Right atrium auricular region (tissue), 2 donors: Measurements from ENCODE around the gene ITGA1. TPM values are rescaled to one million over a fixed set of nuclear protein-coding genes. Genes with fewer than 3 reads are reported as not detected.

ENCODE experiments used
- DNase-seq: peaks from one replicate; pipeline ENCODE4 v3.0.0-alpha.2; 2019; ENCODE audit warnings: low spot score
- H3K27ac ChIP-seq, 2 donors: fragments of 200-600 bp; sonication (generic); 1 replicate in 1 of 2; 2 replicates in 1 of 2; pipeline ENCODE4 v1.5.1; 2016 to 2019
- H3K27me3 ChIP-seq, 2 donors: fragments of 200-600 bp; sonication (generic); one replicate each; pipeline versions ENCODE4 v1.5.1 to v1.6.0; 2017 to 2019
- H3K36me3 ChIP-seq: fragments of 200-600 bp; sonication (generic); one replicate; pipeline ENCODE4 v1.5.1; 2016
- H3K4me1 ChIP-seq, 2 donors: fragments of 200-600 bp; sonication (generic); one replicate each; pipeline versions ENCODE4 v1.5.1 to v1.6.0; 2017 to 2019
- H3K4me3 ChIP-seq, 2 donors: fragments of 200-600 bp; sonication (generic); 1 replicate in 1 of 2; 2 replicates in 1 of 2; pipeline ENCODE4 v1.5.1; 2017 to 2019; ENCODE audit warnings: mild to moderate bottlenecking in 1 of 2, moderate library complexity in 1 of 2
- H3K9me3 ChIP-seq, 2 donors: fragments of 200-600 bp; sonication (generic); one replicate each; pipeline ENCODE4 v1.5.1; 2019
- total RNA-seq, 2 donors: library from RNA; depleted of rRNA; stranded (reverse); fragments of >200 nt; gene quantifications; one replicate each; pipeline ENCODE4 v1.1.0, GENCODE V29; 2016
- TF ChIP-seq, protein P1 (sequence below), 2 donors: fragments of 200-600 bp; sonication (generic); IDR thresholded peaks; one replicate each; pipeline ENCODE4 v1.5.1; 2019; ENCODE audit warnings: antibody characterized with exemption in 2 of 2

Gene ITGA1
- total RNA-seq, 2 donors from 2014 or later: 13.2 to 26.8 TPM

DNA sequence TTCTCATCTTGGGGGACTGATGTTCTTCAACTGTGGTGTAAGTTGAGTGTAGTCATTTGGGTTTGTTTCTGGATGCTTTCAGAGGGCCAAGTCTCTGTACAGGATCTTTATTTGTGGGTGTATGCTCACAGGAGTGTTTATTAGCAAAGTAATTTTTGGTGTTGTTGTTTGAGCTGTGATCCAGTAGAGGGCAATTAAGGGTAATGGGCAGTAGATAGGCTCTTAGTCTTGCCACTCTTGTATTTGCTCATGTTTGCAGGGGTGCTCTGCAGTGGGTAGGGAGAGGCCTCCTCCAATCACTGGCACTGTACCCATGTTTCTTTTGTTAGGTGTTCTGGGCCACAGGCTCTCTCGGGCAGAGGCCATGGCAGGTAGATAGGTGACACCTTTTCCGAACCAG, 155.6 kb downstream of the ITGA1 start:
- no peaks in the 10 kb centered on the region for H3K27me3 ChIP-seq
- TF ChIP-seq, protein P1, sequence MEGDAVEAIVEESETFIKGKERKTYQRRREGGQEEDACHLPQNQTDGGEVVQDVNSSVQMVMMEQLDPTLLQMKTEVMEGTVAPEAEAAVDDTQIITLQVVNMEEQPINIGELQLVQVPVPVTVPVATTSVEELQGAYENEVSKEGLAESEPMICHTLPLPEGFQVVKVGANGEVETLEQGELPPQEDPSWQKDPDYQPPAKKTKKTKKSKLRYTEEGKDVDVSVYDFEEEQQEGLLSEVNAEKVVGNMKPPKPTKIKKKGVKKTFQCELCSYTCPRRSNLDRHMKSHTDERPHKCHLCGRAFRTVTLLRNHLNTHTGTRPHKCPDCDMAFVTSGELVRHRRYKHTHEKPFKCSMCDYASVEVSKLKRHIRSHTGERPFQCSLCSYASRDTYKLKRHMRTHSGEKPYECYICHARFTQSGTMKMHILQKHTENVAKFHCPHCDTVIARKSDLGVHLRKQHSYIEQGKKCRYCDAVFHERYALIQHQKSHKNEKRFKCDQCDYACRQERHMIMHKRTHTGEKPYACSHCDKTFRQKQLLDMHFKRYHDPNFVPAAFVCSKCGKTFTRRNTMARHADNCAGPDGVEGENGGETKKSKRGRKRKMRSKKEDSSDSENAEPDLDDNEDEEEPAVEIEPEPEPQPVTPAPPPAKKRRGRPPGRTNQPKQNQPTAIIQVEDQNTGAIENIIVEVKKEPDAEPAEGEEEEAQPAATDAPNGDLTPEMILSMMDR (IDR thresholded peaks at IDR 0.05): no peak
- DNase-seq: no peak
- H3K4me1 ChIP-seq: no peaks in the 10 kb centered on the region
- no peak overlapping the region for H3K4me3 ChIP-seq
- no peaks in the 10 kb centered on the region for H3K9me3 ChIP-seq
- peaks cover 4% of the 10 kb centered on the region for H3K36me3 ChIP-seq
- no peak overlapping the region for H3K27ac ChIP-seq

DNA sequence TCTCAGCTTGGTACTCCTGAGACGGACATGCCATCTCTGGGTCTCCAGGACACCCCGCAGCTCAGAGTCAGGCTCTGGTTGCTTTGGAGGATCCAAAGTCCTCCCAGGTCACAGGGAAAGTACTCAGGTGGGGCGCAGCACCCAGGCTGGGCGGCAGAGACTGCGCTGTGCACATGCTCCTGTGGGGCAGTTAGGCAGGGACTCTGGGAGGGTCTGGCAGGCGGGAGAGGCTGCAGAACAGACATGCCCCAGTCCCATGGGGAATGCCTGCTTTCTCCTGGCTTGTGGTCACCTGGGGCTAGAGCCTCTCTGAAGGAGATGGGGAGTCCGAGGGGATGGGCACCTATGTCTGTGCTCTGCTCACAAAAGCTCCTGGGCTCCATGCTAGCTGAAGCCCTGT, 156.1 kb downstream of the ITGA1 start:
- Histone ChIP-seq H3K36me3 (peaks cover 4% of the 10 kb centered on the region), H3K27ac (no peak overlapping the region), H3K4me3 (no peak overlapping the region), H3K27me3 (no peaks in the 10 kb centered on the region), H3K4me1 (no peaks in the 10 kb centered on the region), H3K9me3 (no peaks in the 10 kb centered on the region)
- DNase-seq: no peak
- TF ChIP-seq, protein P1 (IDR thresholded peaks at IDR 0.05): no peak

DNA sequence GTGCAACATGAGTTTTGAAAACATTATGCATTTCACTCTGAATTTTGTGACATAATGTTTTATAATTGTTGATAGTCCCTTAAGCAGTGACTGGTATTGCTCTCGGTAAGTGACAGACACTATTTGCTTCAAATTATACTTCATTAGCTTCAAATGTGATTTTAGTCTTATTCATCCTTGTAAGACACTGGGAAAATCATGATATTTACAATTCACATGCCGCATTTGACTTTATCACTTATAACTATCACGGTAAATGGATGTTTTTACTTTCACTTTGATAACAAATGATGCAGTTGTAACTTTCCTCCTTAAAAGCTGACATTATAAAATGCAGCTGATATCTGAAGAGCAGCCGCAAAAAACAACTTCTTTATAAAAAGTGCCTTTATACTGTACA, 157.3 kb downstream of the ITGA1 start:
- Histone ChIP-seq H3K4me3 (peak overlapping the region in 1 of 2 donors; percentile 11), H3K9me3 (no peaks in the 10 kb centered on the region), H3K4me1 (no peaks in the 10 kb centered on the region), H3K27ac (no peak overlapping the region), H3K27me3 (no peaks in the 10 kb centered on the region), H3K36me3 (no peaks in the 10 kb centered on the region)
- TF ChIP-seq, protein P1 (IDR thresholded peaks at IDR 0.05): no peak
- no peak for DNase-seq

DNA sequence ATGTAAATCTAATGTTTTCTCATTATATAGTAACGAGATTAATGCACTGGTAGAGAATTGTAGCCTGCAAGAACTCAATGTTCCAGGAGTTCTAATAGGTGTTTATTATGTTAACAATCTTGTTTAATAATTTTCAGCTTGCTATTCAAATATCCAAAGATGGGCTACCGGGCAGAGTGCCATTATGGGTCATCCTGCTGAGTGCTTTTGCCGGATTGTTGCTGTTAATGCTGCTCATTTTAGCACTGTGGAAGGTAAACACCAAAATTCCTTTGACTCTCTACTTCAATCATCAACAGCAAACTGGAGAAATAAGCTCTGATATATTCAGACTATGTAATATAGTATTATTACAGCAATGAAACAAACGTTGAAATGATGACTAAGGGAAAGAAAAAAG, 159.5 kb downstream of the ITGA1 start:
- Histone ChIP-seq H3K27me3 (no peaks in the 10 kb centered on the region), H3K36me3 (no peaks in the 10 kb centered on the region), H3K4me1 (no peaks in the 10 kb centered on the region), H3K27ac (no peak overlapping the region), H3K9me3 (no peaks in the 10 kb centered on the region), H3K4me3 (no peak overlapping the region)
- TF ChIP-seq, protein P1 (IDR thresholded peaks at IDR 0.05): no peak
- DNase-seq: no peak

DNA sequence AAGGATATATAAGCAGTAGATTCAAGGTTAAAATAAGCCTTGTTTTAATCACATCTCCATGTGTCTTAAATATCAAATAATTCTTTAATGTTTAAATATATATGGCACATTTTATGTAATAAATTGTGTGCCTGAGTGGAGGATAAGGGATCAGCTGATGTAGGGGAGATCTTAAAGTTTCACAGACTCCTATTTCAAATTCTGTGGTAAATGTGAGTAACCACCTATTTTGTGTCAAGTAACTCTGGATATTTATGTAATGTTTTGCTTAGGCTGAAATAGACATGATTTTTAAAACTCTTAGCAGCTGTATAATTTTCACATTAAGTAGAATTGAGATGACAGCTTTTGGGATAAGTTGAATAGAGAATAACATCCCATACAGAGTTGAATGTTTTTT, 160.1 kb downstream of the ITGA1 start:
- Histone ChIP-seq H3K27me3 (no peaks in the 10 kb centered on the region), H3K36me3 (no peaks in the 10 kb centered on the region), H3K4me1 (no peaks in the 10 kb centered on the region), H3K9me3 (no peaks in the 10 kb centered on the region), H3K27ac (no peak overlapping the region), H3K4me3 (no peak overlapping the region)
- TF ChIP-seq, protein P1 (IDR thresholded peaks at IDR 0.05): no peak
- DNase-seq: no peak

DNA sequence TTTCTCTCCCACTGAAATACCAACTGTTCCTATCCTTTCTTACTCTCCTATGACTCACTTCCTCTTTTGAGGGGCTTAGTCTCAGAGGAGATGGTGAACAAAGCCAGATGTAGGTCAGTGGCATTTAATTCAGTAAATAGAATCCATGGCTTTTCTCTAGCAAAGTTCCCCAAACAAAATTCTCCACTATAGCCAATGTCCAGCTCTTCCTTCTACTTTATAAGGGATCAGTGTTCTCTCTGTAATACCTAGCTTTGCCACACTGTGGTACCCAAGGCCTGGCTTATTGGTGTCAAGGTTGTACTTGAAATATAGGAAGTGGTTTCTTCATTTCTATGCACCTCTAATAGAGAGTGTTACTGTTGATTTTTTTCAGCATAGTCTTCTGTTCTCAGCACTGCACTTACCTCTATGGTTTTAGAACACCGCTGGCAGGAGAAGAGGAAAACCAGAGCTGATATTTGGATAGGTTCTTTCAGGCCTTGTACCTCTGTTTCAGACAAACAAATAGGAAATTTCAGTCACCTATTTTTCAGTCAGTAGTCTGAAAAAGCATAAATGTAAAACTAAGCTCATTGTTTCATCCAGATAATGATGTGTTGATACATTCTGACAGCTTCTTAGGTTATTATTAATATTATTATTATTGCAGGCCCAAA, 160.8 kb downstream of the ITGA1 start:
- no peak overlapping the region for H3K4me3 ChIP-seq
- TF ChIP-seq, protein P1 (IDR thresholded peaks at IDR 0.05): peak; percentile 51 to 82
- no peak overlapping the region for H3K27ac ChIP-seq
- peaks cover under 1% of the 10 kb centered on the region for H3K36me3 ChIP-seq
- DNase-seq: peak; percentile 73
- H3K4me1 ChIP-seq: no peaks in the 10 kb centered on the region
- no peaks in the 10 kb centered on the region for H3K9me3 ChIP-seq
- no peaks in the 10 kb centered on the region for H3K27me3 ChIP-seq
